Measurements from ENCODE around the gene RDX.
"Not testable (repeated sequence)": the region's sequence is repeated elsewhere in the genome, so short reads cannot be mapped to it uniquely, and the experiment has no call there.

The RDX gene

DNA sequence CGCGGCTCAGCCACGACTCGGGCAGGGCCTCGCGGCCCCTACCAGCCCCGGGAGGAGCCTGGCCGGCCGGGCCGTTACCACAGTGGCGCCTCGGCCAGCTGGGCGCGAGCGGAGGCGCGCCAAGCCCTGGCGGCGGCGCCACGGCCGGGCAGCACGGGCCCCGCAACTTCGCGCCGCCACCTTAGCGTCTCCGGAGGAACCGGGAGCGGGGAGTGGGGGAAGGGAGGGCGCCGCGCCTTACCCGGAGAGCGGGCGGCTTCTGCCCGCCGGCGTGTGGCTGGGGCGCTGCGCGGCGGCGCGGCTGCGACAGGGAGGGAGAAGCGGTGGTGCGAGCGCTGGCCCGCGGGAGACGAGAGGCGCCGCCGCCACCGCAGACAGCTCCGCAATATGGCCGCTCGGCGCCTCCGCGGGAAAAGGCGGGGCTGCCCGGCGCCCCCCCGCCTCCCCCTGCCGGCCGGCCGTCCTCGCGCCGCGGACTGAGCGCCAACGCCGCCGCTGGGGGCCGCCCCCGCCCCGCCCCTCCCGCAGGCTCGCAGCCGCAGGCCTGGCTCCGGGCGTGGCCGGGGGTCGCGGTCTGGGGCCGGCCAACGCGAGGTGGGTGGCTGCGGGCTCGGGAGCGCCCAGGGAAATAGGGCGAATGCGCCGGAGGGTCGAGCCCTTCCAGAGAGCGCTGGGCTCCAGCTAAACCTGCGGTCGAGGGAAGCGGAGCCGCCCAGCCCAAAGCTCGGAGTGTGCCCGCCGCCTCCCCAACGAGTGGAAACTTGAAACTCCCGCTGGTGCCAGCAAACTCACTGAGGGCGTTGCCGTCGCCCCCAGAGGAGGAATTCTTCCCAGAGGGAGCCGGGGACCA, at the start of gene RDX:
Gene RDX (minus strand): TSS at position 389 of the 850 bp plus-strand sequence. CDS start 16,922 bp downstream, outside the sequence.
- DNase-seq = no peak

DNA sequence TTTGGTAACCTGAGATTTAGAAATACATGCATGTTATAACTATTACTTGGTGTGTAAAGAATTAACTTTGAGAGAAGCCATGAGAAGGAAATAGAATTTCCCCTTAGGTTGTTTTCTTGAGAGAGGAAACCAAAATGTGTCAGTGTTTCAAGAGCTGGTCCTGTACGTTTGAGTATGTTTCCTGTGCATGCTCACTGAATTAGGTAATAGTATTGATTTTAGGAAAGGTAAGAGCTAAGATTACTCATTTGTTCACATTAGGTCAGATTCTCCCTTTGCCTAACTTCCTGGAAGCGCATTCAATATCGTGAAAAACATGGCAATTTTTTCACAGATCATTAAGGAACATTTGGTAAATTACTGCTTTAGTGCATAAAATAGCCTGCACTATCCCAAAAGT, 49.3 kb upstream of the RDX start:
- no peak for DNase-seq

DNA sequence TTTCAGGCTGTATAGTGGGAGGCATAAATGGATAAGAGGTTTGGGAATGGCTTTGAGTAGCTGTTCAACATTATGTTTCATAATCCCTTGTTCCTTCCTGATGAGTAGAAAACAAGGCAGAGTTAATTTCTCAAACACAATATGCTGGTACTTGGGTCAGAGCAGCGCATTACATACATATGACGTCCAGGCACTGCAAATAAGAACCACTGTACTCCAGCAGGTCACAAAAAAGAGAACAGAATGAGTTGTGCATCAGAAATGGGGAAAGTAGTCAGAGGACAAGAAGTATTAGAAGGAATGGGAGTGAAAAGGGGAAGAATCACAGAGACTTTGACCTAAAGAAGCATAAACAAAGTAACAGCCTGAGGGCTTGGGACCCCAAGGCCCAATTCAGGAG, 44.0 kb upstream of the RDX start:
- no peak for DNase-seq

DNA sequence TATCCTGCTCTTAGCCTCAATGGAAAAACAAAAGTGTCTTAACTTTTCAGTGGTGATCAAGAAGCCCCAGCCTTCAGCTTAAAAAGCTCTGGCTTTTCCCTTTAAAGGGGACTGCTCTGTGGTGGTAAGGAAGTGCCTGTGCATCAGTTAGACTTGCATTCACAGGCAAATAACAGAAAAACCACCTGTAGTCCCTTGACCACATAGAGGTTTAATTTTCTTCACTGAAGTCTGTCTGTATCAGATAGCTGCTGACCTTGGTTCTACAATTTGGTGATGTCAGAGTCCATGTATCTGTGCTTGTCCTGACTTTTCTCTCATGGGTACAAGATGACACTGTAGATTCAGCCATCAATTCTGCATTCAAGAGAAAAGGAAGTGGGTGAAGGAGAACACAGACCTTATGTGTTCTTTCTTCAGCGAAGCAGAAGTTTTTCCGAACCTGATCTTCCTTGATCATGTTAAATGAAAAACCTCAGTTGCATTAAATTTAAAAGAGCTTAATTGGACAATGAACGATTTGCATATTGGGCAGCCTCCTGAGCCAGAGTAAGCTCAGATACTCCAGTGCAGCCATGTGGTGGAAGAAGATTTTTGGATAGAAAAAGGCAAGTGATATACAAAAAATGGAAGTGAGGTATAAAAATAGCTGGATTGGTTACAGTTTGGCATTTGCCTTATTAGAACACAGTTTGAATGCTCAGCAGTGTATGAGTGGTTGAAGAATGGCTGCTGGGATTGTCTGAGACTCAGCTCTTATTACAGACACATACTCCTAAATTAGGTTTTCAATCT, 43.2 kb upstream of the RDX start:
- DNase-seq = no peak

DNA sequence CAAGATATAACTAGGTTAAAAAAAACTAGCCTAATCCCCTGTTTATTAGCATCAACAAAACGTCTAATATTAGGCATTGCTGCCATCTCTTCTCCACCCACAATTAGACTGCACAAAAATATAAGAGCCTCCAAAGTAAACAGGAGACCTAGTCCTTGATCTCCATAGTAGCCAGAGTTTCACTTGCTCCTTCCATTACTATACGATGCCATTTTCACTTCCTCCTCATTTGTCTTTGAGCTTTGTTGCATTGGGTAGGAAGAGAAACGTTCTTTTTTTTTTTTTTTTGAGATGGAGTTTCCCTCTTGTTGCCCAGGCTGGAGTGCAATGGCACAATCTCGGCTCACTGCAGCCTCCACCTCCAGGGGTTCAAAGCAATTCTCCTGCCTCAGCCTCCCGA, 42.3 kb upstream of the RDX start:
- DNase-seq = no peak

DNA sequence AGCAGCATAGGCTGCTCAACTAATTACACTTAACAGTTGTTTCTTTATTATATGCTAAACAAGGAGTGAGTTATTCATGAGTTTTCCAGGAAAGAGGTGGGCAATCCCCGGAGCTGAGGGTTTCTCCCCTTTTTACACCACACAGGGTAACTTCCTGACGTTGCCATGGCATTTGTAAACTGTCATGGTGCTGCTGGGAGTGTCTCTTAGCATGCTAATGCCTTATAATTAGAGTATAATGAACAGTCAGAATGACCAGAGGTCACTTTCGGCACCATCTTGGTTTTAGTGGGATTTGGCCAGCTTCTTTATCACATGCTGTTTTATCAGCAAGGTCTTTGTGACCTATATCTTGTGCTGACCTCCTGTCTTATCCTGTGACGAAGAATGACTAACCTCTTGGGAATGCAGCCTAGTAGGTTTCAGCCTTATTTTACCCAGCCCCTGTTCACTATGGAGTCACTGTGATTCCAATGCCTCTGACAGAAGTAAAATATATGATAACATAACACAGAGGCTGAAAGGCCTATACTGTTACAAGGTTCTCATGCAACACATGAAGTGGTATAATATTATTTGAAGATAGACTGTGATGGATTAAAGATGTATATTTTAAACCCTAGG, 41.3 kb upstream of the RDX start:
- no peak for DNase-seq

DNA sequence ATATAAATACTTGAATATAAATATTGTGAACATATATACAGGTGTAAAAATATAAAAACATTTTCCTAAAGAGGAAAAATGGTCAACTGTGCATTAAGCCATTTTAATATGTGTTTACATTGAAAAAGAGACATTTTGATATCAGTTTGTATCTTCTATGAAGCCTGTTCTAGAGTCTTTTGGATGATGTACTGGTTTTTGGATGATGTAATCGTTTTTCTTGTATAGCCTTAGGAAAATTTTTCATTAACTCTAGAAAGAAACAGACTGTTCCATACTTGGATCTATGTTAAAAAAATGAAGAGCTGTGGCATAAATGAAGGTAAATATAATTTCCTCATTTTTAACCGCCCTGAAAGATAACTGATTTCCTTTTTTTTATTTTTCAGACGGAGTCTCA, 39.6 kb upstream of the RDX start:
- DNase-seq = no peak

DNA sequence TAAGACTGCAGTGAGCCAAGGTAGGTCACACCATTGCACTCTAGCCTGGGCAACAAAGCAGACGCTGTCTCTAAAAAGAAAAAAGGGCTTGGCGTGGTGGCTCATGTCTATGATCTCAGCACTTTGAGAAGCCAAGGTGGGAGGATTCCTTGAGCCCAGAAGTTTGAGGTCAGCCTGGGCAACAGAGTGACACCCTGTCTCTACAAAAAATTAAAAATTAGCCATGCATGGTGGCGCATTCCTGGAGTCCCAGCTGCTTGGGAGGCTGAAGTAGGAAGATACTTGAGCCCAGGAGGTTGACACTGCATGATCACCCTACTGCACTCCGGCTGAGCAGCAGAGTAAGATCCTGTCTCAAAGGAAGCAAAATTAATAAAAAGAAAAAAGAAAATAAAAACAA, 38.9 kb upstream of the RDX start:
- no peak for DNase-seq

DNA sequence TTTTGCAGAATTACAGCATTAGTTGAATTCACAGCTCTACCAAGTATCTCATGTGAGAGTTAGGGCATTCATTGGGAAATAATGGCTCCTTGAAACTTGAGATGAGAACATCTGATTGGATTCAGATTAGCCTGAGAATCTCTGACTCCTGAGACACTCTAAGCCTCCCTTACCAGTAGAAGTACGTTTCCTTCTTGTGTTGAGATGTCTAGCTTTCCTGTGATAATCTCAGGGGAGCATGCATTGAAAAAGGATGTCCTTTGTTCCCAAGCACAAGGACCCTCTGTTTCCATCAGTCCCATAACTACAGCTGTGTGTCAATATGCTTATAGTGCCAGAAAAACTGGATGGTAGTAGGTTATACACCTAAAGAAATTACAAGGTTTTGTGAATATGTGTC, 35.2 kb upstream of the RDX start:
- no peak for DNase-seq

DNA sequence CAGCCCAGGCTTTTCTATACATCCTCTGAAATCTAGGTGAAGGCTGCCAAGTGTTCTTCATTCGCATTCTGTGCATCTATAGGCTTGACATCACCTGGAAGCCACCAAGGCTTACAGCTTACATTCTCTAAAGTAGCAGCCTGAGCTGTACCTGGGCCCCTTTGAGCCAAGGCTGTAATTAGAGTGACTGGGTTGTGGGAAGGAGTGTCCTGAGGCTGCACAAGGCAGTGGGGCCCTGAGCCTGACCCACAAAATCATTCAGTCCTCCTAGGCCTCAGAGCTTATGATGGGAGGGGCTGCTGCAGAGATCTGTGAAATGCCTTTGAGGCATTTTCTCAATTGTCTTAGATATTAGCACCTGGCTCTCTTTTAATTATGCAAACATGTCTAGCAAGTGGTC, 33.0 kb upstream of the RDX start:
- no peak for DNase-seq

DNA sequence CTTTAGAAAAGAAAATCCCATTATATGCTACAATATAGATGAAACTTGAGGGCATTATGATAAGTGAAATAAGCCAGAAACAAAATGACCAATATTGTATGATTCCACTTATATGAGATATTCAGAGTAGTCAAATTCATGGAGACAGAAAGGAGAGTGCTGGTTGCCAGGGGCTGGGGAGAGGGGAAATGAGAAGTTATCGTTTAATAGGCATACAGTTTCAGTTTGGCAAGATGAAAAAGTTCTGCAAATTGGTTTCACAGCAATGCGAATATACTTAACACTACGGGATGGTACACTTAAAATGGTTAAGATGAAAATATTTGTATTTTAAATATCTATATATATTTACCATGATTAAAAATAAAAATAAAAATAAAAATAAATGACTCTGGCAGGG, 31.1 kb upstream of the RDX start:
- no peak for DNase-seq

DNA sequence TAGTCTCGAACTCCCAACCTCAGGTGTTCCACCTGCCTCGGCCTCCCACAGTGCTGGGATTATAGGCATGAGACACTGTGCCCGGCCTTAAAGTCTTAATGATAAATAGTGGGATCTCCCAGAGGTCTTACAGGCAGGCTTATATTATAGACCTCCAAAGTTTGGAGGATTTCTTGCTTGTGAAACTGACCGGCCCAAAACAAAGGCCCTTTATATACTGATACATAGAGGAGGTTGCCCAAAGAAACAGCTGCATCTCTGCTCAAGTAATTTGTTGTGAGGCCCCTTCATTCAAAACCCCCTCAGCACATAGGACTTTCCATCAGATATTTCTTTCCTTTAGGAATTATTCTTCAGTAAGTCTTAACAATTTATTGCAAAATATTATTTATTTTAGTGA, 27.4 kb upstream of the RDX start:
- no peak for DNase-seq

DNA sequence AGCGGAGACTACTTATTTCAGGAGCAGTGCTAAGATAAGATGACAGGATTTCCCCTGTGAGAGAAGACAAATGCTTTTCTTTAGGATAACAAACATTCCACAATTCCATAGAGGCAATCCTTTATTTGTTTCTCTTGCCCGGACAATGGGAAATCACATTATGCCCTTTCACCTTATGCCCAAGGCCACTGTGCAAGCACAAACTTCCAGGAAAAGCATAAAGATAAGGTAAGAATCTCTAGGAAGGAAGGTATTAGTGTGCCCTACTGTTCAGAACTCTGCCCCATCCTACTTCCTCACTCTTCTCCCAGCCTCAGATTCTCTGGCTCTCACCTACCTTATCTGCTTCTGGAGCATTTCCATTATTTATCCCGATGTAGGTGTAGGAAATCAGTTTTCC, 23.1 kb upstream of the RDX start:
- DNase-seq = no peak

DNA sequence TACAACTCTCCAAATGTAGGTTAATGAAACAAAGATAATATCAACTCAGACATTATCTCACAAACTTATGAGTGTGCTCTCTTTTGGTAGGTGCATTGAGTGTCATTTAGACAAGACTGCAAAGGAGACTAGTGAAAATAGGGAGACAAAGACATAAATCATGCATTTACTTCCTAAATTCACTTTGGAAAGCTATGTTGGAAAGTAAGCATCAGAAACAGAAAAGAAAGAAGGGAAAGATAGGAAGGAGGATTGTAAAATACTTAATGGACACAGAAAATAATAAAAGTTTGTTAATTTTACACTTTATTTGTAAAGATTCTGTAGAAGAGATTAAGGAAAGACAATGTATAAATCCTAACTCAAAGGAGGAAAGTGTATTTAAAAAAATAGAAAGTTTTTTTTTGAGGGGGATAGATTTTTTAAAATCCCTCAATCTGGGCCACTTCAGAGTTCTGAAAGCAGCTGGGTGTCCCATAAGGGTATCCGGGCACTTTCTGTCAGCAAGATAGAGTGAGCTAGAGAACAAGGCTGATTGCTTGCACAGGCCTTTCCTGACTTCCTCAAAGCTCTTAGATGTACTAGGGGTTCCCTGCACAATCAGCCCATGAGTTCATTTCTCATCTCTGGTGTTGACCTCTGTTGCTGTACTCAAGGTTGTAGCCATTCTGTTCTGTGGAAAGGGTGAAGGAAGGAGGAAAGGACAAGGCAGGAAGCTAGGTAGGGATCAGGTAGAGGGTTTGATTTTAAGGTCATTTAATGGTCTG, 22.4 kb upstream of the RDX start:
- no peak for DNase-seq

DNA sequence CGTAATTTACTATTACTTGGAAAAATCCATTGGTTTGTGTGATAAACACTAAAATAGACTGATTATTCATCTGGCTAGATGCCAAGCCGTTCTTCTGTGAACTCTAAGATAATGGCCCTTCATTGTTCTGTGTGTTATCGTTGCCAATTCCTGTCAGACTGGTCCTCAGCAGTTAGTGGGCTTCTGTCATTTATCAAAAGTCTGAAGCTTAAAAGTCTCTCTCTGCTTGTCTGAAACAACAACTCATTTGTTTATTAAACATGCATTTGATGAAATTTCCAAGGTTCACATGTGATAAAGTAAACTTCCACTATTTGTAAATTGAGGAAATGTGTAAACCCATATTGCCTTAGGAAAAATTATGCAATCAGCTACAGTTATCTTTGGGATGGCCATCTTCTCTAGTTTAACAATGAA, 21.1 kb upstream of the RDX start:
- DNase-seq = no peak

DNA sequence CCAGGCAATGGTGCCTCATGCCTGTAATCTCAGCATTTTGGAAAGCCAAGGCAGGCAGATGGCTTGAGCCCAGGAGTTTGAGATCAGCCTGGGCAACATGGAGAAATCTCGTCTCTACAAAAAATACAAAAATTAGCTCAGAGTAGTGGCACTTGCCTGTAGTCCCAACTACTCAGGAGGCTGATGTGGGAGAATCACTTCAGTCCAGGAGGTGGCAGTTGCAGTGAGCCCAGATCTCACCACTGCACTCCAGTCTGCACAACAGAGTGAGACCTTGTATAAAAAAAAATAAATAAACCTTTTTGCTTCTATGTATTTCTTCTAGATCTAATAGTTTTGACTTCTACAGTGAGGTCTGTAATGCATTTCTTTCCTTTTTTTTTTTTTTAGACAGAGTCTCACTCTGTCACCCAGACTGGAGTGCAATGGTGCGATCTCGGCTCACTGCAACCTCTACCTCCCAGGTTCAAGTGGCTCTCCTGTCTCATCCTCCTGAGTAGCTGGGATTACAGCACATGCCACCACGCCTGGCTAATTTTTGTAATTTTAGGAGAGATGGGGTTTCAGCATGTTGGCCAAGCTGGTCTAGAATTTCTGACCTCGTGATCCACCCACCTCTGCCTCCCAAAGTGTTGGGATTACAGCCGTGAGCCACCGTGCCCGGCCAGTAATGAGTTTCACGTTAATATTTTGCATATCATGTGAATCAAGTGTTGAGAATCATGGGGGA, 18.1 kb upstream of the RDX start:
- DNase-seq = no peak

DNA sequence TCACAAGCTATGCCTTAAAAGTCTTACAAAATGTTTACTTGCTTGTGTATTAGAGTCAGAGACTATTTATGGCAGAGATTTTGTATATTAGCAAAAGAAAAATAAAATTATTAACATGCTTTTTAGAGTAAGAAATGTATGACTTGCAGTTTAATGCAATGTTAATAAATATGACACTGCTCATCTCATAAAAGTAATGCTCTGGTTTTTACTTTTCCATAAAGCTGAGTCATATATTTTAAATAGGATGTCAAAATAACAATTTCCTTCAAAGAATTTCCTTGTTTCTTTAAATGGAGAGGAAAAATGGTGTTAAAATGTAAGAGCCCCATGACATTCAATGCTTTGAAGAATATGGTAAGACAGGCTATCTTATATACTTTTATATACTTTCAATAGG, 16.3 kb upstream of the RDX start:
- DNase-seq = no peak

DNA sequence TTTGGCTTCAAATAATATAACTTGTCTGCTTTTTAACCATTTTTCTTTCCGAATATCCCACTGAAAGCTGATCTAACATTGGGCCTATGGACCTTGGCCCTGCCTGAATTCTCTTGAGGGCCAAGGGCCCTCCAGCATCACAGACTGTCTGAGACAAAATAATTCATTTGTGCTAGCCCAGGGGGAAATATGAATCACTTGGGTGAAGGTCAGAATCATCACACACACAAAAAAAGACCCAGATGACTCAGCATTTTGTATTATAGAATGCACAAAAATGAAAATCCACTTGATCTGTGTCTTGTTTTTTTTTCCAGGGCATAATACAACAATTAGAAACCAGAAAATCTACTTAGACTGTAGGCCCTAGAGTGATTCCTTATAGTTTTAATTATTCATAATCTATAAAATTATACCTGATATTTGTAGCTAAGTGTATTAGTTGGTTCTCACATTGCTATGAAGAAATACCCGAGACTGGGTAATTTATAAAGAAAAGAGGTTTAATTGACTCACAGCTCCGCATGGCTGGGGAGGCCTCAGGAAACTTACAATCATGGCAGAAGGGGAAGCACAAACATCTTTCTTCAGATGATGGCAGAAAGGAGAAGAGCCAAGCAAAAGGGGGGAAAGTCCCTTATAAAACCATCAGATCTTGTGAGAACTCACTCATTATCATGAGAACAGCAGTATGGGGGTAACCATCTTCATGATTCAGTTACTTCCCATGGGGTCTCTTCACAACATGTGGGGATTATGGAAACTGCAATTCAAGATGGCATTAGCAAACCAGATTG, 15.6 kb upstream of the RDX start:
- DNase-seq = no peak

DNA sequence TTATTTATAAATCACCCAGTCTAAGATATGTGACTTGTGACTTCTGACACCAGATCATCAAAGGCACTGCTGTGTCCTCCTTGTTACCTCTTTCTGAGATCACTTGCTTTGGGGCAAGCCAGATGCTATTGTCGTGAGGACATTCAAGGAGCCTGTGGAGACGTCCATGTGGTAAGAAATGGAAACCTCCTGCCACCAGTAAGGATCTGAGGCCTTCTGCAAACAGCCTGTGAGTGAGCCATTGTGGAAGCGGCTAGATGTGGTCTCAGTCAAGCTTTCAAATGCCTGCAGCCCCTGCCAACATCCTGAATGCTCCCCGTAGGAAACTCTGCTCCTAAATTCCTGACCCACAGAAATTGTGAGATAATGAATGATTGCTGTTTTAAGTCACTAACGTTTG, 11.7 kb upstream of the RDX start:
- DNase-seq = no peak

DNA sequence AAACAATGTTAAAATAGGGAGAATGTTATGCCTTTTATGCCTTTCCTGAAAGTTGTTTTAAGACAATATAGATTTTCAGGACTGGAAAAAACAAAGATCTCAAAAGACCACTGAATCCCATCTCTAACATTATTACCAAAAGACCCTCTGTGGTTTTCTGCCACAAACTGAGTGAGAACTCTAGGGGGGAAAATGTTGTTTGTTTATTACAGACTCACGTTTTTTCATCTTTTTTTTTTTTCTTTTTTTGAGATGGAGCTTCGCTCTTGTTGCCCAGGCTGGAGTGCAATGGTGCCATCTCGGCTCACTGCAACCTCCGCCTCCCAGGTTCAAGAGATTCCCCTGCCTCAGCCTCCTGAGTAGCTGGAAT, 9.6 kb upstream of the RDX start:
- DNase-seq = not testable (repeated sequence)

DNA sequence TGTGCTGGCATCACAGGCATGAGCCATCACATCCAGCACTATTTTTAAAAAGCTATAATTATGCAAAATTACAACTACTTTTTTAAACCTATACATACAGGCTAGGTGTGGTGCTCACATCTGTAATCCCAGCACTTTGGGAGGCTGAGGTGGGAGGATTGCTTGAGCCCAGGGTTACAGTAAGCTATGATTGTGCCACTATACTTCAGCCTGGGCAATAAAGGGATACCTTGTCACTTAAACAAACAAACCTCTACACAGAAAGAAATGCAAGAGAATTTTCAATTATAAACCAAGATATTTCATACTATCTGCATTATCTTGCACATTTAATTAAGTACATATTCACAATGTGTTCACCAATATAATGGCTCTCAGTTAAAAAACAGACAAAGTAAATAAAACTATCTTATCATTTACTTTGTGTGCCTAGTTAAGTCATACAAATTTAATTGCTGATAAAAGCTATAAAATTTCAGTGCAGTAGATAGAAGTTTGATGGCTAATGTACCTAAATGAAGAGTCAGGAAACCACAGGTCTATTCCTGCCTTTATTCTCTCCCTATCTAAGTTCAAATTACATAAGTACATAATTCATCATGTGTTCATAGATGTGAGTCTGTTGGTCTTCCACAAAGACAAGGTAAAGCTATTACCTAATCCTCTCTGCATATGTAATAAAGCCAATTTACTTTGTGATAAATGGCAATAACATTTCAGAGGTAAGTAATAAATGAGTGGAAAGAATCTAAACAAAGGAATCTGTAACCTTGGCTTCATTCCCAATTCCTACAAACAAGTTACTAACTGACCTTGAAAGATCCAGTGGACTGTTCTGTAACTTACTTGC, 9.0 kb upstream of the RDX start:
- no peak for DNase-seq
